ENCODE results near the gene EPHB1.

EPHB1 gene

GRCh38 chr3:135172191-135172869, 377.3 kb downstream of the EPHB1 start:
- DNase-seq, result no peak

GRCh38 chr3:135175728-135176277, 380.7 kb downstream of the EPHB1 start:
- DNase-seq, result no peak

GRCh38 chr3:135176881-135177280, 381.8 kb downstream of the EPHB1 start:
- no peak for DNase-seq

DNA sequence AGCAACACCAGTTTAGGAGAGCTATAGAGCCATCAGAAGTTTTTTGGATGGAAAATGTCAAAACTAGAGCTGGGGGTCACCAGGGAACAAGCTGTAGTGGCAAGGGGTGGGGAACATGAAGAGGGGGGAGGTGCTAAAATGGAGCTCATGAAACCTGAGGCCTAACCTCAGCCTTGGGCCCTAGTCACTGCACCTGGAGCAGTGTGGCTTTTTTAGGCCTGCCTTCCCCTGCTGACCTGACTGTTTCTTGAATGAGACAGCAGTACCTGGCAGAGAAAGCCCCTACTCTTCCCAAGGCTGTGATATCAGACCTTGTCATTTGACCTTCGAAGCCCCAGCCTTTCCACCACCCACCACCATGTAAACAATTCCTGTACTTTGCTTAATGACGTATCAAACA, 383.5 kb downstream of the EPHB1 start:
- no peak for DNase-seq

DNA sequence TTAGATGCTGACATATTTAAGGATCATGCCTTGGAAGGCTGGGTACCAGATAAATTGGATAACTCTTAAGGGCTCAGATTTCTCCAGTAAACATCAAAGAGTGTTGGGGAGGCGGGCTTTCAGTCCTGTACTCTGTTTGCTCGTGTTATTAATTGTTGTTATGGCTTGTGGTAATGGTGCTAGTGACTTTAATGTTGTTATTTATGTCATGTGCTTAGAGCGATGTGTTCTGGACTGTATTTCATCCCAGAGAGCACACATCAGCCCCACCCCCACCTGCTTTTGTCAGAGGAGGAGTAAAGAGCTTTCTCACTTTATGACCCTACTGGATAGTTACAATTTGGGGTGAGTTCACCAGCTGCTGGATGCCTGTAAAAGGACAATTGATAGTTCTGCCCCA, 386.3 kb downstream of the EPHB1 start:
- no peak for DNase-seq

DNA sequence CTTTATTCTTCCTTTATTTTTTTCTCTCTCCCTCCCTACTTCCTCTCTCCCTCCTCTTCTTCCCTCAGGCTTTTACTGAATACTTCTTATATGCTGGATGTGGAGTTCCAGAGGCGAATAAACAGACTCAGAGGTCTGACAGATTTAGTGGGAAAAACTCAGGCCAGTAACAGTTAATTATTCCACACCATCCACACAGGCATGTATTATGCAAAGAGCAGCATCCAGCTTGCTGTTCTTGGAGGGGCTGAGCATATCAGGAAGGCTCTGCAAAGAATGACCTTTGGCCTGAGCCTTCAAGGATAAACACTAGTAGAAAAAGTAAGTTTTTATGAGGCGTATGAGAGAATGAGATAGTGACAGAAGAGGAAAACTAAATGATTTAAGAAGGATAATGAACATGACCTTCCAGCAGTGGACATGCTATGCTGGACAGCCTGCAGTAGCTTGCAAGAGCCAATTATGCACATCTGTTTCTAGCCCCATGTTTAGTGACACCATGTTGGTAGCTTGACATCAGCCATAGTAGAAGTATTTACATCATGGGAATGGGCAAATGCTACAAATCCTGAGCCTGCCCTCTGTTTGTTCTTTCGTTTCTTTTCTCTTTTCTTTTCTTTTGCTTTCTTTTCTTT, 387.4 kb downstream of the EPHB1 start:
- no peak for DNase-seq

- no peak for DNase-seq
Measured at GRCh38 chr3:135190658-135191057, 395.6 kb downstream of the EPHB1 start.

- no peak for DNase-seq
Measured at GRCh38 chr3:135191708-135192107, 396.6 kb downstream of the EPHB1 start.

- no peak for DNase-seq
Measured at GRCh38 chr3:135192929-135193328, 397.9 kb downstream of the EPHB1 start.

GRCh38 chr3:135197246-135197645, 402.2 kb downstream of the EPHB1 start:
- no peak for DNase-seq

DNA sequence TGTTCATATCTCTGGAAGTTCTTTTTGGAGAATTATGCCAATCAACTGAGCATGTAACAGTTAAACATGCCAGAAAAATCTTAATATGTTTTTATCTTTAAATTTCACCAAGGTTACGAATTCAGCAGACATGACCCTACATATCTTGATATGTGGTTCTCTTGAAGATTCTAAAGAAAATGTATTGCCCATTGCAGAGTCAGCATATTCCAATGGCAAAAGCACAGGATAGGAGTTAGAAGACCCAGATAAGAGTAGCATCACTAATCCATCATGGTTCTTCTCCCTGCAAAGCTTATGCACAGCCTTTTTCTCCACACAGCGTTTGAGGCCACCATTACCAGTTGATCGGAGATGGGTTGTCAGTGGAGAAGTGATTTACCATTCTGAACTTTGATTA, 402.8 kb downstream of the EPHB1 start:
- no peak for DNase-seq

DNA sequence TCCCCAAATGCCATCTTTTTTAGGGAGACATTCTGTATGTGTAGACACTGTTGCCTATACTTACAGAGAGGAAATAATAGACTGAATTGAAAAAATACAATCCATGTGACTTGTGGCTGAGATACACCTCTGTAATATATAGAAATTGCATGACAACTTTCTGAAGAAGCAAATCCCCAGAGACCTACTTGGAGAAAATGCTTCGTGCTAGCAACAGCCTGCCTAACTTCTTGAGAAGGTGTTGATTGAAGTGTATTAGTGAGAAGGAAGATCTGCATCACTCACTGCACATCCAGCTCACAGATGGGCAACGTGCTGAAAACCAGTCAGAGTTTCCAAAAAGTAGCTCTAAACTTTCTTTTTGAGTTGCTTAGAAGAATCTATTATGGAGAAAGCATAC, 404.1 kb downstream of the EPHB1 start:
- no peak for DNase-seq

- DNase-seq, result no peak
Measured at GRCh38 chr3:135203026-135203425, 408.0 kb downstream of the EPHB1 start.

GRCh38 chr3:135213213-135213612, 418.2 kb downstream of the EPHB1 start:
- DNase-seq, result no peak

GRCh38 chr3:135213822-135214221, 418.8 kb downstream of the EPHB1 start:
- no peak for DNase-seq

GRCh38 chr3:135214400-135214799, 419.3 kb downstream of the EPHB1 start:
- no peak for DNase-seq

GRCh38 chr3:135215516-135215915, 420.5 kb downstream of the EPHB1 start:
- DNase-seq, result no peak

- no peak for DNase-seq
Measured at GRCh38 chr3:135216659-135217058, 421.6 kb downstream of the EPHB1 start.

DNA sequence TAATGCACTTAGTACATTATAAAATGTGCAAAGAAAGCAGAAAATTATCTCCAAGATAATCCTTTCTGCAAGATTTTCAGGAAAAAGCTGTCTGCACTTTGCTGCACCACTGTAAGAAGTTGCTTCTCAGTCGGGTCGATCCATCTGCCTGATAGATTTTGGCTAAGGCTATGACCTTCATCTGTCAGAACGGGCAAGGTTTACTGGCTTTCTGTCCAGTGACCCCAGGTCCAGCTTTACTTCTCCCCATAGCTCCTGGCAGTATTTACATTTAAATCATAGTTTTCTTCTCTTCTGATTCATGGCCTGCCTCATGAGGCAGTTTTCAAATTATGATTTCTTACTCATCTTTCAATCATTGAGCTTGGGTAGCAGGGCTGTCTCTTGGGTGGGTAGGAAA, 422.7 kb downstream of the EPHB1 start:
- DNase-seq, result no peak

GRCh38 chr3:135218304-135218703, 423.2 kb downstream of the EPHB1 start:
- no peak for DNase-seq

GRCh38 chr3:135218782-135219181, 423.7 kb downstream of the EPHB1 start:
- no peak for DNase-seq

- no peak for DNase-seq
Measured at GRCh38 chr3:135224815-135225362, 429.8 kb downstream of the EPHB1 start.

DNA sequence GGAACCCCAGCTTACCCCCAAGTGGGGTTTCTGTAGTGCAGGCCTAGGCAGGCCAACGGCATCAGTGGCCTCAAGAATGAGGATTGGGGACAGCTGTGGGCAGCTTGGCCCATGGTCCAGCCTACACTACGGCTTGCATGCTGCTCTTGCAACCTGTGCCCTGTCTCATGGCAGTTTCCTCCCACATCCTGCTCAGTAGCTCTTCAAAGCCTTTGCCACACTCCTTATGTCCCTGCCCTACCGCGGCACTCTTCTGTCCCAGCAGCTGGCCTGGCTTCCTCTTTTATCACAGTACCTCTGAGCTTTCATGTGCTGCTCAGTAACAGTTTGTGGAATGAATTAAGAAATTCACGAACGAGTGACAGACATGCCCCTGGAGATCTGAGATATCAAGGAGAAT, 431.0 kb downstream of the EPHB1 start:
- no peak for DNase-seq

DNA sequence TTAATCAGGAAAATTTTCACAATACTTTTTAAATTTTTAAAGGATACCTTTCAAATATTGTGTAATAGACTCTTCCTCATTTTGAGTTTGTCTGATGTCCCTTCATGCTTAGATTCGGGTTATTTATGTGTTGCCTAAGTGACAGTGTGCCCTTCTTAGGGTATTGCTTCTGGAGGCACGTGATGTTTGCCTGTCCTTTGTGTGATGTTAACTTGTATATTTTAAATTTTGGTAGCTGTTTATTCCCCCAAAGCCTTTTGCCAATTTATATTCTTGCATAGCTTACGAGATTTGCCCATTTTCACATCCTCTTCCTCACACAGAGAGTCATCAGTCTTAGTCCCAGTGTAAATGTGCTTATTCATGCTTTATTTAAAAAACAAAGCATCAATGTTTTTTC, 433.1 kb downstream of the EPHB1 start:
- no peak for DNase-seq
